B cell (primary cell): ENCODE data around the gene CNKSR3. TPM values are rescaled to one million over a fixed set of nuclear protein-coding genes. Genes with fewer than 3 reads are reported as not detected.

Experiments
- ATAC-seq: fragments of 200-7000 bp; cut with Tn5 transposase; one replicate; pipeline ENCODE4 v1.10.0; 2021; ENCODE audit warnings: low read depth, mild to moderate bottlenecking, moderate number of reproducible peaks, moderate library complexity
- CTCF ChIA-PET: fragments of 350-600 bp; sonication (Branson Sonifier 250); formaldehyde crosslinking; loops from one replicate; lab custom pipeline; 2021; ENCODE audit warnings: antibody characterized with exemption, inconsistent platforms; lab: Charles Lee
- POLR2A ChIA-PET: fragments of 350-600 bp; sonication (Branson Sonifier 250); formaldehyde crosslinking; loops from one replicate; lab custom pipeline; 2021; ENCODE audit warnings: antibody characterized with exemption; lab: Charles Lee
- DNase-seq: peaks from one replicate; pipeline ENCODE4 v3.0.0; 2013
- H2AFZ ChIP-seq: 2 replicates; pipeline ENCODE4 v1.6.1; 2012; ENCODE audit warnings: mild to moderate bottlenecking, low read depth, low read length; ENCODE audit not compliant: insufficient read depth, poor library complexity, severe bottlenecking
- H3K27ac ChIP-seq, 2 donors: 1 replicate in 1 of 2; 2 replicates in 1 of 2; pipeline ENCODE4 v1.5.1; 2012 to 2013; ENCODE audit warnings: low read length in 2 of 2, mild to moderate bottlenecking in 2 of 2, moderate library complexity in 1 of 2
- H3K27me3 ChIP-seq, 4 experiments: fragments of 200-600 bp in 1 of 4; sonication (generic) in 1 of 4; replicated peaks in 1 of 4; 1 replicate in 2 of 4; 2 replicates in 2 of 4; pipeline versions ENCODE4 v1.6.1 to v1.7.0; 2013 to 2016; ENCODE audit warnings: low read length in 3 of 4, mild to moderate bottlenecking in 2 of 4, mixed read lengths in 1 of 4, moderate library complexity in 1 of 4; ENCODE audit not compliant: insufficient read depth in 4 of 4, control insufficient read depth in 3 of 4; ENCODE audit errors: control extremely low read depth in 1 of 4
- H3K36me3 ChIP-seq, 2 experiments: replicated peaks in 1 of 2; 1 replicate in 1 of 2; 2 replicates in 1 of 2; pipeline versions ENCODE4 v1.6.1 to v1.7.1; 2013; ENCODE audit warnings: low read length in 1 of 2; ENCODE audit not compliant: insufficient read depth in 2 of 2, control insufficient read depth in 1 of 2; ENCODE audit errors: control extremely low read depth in 1 of 2, extremely low read depth in 1 of 2
- H3K4me1 ChIP-seq, 2 donors: fragments of 200-600 bp in 1 of 2; sonication (generic) in 1 of 2; 1 replicate in 1 of 2; 2 replicates in 1 of 2; pipeline versions ENCODE4 v1.5.1 to v1.6.1; 2013 to 2017; ENCODE audit warnings: low read length in 2 of 2; ENCODE audit not compliant: control insufficient read depth in 2 of 2, insufficient read depth in 2 of 2
- H3K4me2 ChIP-seq: replicated peaks from 2 replicates; pipeline ENCODE3; 2012; ENCODE audit warnings: mild to moderate bottlenecking, low read depth, low read length; ENCODE audit not compliant: poor library complexity, severe bottlenecking
- H3K4me3 ChIP-seq, 5 experiments: fragments of 200-600 bp in 1 of 5; sonication (generic) in 1 of 5; 1 replicate in 3 of 5; 2 replicates in 2 of 5; pipeline versions ENCODE4 v1.5.1 to v1.7.0; 2011 to 2016; ENCODE audit warnings: low read length in 4 of 5, mild to moderate bottlenecking in 4 of 5, low read depth in 2 of 5, control low read depth in 1 of 5, moderate library complexity in 1 of 5; ENCODE audit not compliant: insufficient read depth in 1 of 5; ENCODE audit errors: control extremely low read depth in 1 of 5, extremely low read depth in 1 of 5
- H3K79me2 ChIP-seq: fragments of 200-600 bp; sonication (generic); one replicate; pipeline ENCODE4 v1.6.0; 2016; ENCODE audit warnings: low read length; ENCODE audit not compliant: control insufficient read depth, insufficient read depth
- H3K9ac ChIP-seq: fragments of 200-600 bp; sonication (generic); 2 replicates; pipeline ENCODE4 v1.6.1; 2017; ENCODE audit warnings: mild to moderate bottlenecking, low read length, moderate library complexity
- H3K9me3 ChIP-seq, 3 donors: one replicate each; pipeline versions ENCODE4 v1.6.1 to v1.7.1; 2013; ENCODE audit warnings: low read length in 2 of 3; ENCODE audit not compliant: control insufficient read depth in 2 of 3, insufficient read depth in 1 of 3; ENCODE audit errors: control extremely low read depth in 1 of 3
- H4K20me1 ChIP-seq: 2 replicates; pipeline ENCODE4 v1.6.0; 2012; ENCODE audit warnings: mild to moderate bottlenecking, low read length; ENCODE audit not compliant: insufficient read depth, control insufficient read depth, poor library complexity, severe bottlenecking
- H3K27ac Mint-ChIP-seq: one replicate; pipeline ENCODE4 v1.8.0; 2021; ENCODE audit warnings: mixed read lengths
- H3K27me3 Mint-ChIP-seq: one replicate; pipeline ENCODE4 v1.8.0; 2021; ENCODE audit warnings: mixed read lengths
- H3K4me1 Mint-ChIP-seq: one replicate; pipeline ENCODE4 v1.8.0; 2021; ENCODE audit warnings: mixed read lengths
- H3K4me3 Mint-ChIP-seq: one replicate; pipeline ENCODE4 v1.8.0; 2021; ENCODE audit warnings: mixed read lengths
- H3K9me3 Mint-ChIP-seq: one replicate; pipeline ENCODE4 v1.8.0; 2022; ENCODE audit warnings: mixed read lengths; ENCODE audit not compliant: insufficient read depth
- EZH2 ChIP-seq: IDR thresholded peaks from 2 replicates; pipeline ENCODE4 v1.6.1; 2012; ENCODE audit warnings: borderline replicate concordance, low read depth, mild to moderate bottlenecking, moderate library complexity, low read length; ENCODE audit not compliant: insufficient read depth, poor library complexity, severe bottlenecking
- WGBS: methylation state at CpG from one replicate; pipeline ENCODE4 v1.1.5; 2013; ENCODE audit warnings: missing lambda C conversion rate; ENCODE audit not compliant: insufficient coverage; 5-methylcytosine and 5-hydroxymethylcytosine counted together
- intact Hi-C: fragments of 100-400 bp; cut with micrococcal nuclease; formaldehyde crosslinking; loops from one replicate; pipeline ENCODE4 v1.10.0; 2022
- polyA plus RNA-seq: library from polyadenylated mRNA; depleted of rRNA; stranded (reverse); fragments of >200 nt; gene quantifications from 2 replicates; pipeline ENCODE4 v1.2.3, GENCODE V29; 2012
- total RNA-seq, 2 donors: library from RNA; stranded (reverse); fragments of 120-200 nt in 1 of 2; gene quantifications; 1 replicate in 1 of 2; 2 replicates in 1 of 2; pipeline versions ENCODE4 v1.2.3 to v1.2.4, GENCODE V29; 2013 to 2022
- TF ChIP-seq, protein P1 (sequence below): fragments of 200-600 bp; IDR thresholded peaks from one replicate; pipeline ENCODE4 v1.8.0; 2022; ENCODE audit warnings: antibody characterized with exemption, mild to moderate bottlenecking

CNKSR3 gene
- total and polyA plus RNA-seq, 2 donors (not counting 1 experiment from before 2014, with no cell fraction given): not detected

- no peak overlapping the region for H3K4me3 Mint-ChIP-seq
- CTCF ChIA-PET: no interaction called here
- ATAC-seq (no peak), DNase-seq (no peak)
- WGBS: 98% methylated on average over 4 of the region's 9 CpGs
- intact Hi-C loops: no loop called here
- no peaks in the 10 kb centered on the region for H3K4me1 Mint-ChIP-seq
- Histone ChIP-seq H2AFZ (no peak overlapping the region), H3K36me3 (no peaks in the 10 kb centered on the region), H4K20me1 (no peaks in the 10 kb centered on the region), H3K9ac (no peak overlapping the region), H3K27ac (no peak overlapping the region), H3K4me1 (no peaks in the 10 kb centered on the region), H3K79me2 (no peaks in the 10 kb centered on the region), H3K4me2 (no peak overlapping the region), H3K9me3 (peaks cover 0 to 4% (median 0%) of the 10 kb centered on the region in 3 donors), H3K4me3 (no peak overlapping the region), H3K27me3 (peaks cover 0 to 4% (median 1%) of the 10 kb centered on the region in 4 experiments)
- H3K27ac Mint-ChIP-seq: no peak overlapping the region
- no peak for TF ChIP-seq EZH2
- TF ChIP-seq, protein P1, sequence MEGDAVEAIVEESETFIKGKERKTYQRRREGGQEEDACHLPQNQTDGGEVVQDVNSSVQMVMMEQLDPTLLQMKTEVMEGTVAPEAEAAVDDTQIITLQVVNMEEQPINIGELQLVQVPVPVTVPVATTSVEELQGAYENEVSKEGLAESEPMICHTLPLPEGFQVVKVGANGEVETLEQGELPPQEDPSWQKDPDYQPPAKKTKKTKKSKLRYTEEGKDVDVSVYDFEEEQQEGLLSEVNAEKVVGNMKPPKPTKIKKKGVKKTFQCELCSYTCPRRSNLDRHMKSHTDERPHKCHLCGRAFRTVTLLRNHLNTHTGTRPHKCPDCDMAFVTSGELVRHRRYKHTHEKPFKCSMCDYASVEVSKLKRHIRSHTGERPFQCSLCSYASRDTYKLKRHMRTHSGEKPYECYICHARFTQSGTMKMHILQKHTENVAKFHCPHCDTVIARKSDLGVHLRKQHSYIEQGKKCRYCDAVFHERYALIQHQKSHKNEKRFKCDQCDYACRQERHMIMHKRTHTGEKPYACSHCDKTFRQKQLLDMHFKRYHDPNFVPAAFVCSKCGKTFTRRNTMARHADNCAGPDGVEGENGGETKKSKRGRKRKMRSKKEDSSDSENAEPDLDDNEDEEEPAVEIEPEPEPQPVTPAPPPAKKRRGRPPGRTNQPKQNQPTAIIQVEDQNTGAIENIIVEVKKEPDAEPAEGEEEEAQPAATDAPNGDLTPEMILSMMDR: no peak
- peaks cover 3% of the 10 kb centered on the region for H3K27me3 Mint-ChIP-seq
- POLR2A ChIA-PET: no interaction called here
- no peaks in the 10 kb centered on the region for H3K9me3 Mint-ChIP-seq
Observed at GRCh38 chr6:154438882-154439415, 71.5 kb downstream of the CNKSR3 start.

GRCh38 chr6:154435400-154435945 is 75.0 kb downstream of the CNKSR3 start:
- Mint-ChIP-seq H3K27me3 (no peaks in the 10 kb centered on the region), H3K4me1 (no peaks in the 10 kb centered on the region), H3K4me3 (no peak overlapping the region), H3K9me3 (no peaks in the 10 kb centered on the region), H3K27ac (no peak overlapping the region)
- 97% methylated on average over 9 of the region's 11 CpGs for WGBS
- DNase-seq (no peak), ATAC-seq (no peak)
- Histone ChIP-seq H3K9me3 (peaks cover 0 to 4% (median 0%) of the 10 kb centered on the region in 3 donors), H3K4me1 (no peaks in the 10 kb centered on the region), H2AFZ (no peak overlapping the region), H3K4me3 (no peak overlapping the region), H4K20me1 (no peaks in the 10 kb centered on the region), H3K36me3 (no peaks in the 10 kb centered on the region), H3K79me2 (no peaks in the 10 kb centered on the region), H3K9ac (no peak overlapping the region), H3K27me3 (peaks cover 0 to 4% (median 1%) of the 10 kb centered on the region in 4 experiments), H3K27ac (no peak overlapping the region), H3K4me2 (no peak overlapping the region)
- ChIA-PET CTCF (no interaction called here), POLR2A (no interaction called here)
- TF ChIP-seq EZH2: no peak
- TF ChIP-seq, protein P1: no peak
- intact Hi-C loops: no loop called here
